Loucy (cell line): ENCODE data around the gene NPRL2.

ENCODE experiments used
- H2AFZ ChIP-seq: fragments of 200-600 bp; sonication (generic); 2 replicates; pipeline ENCODE4 v1.6.0; 2016; ENCODE audit warnings: antibody characterized with exemption, mild to moderate bottlenecking, low read length, moderate library complexity
- H3F3A ChIP-seq: fragments of 200-600 bp; 2 replicates; pipeline ENCODE4 v1.6.0; 2016; ENCODE audit warnings: antibody characterized with exemption, low read depth, mild to moderate bottlenecking
- H3K27me3 ChIP-seq: fragments of 200-600 bp; sonication (generic); 2 replicates; pipeline ENCODE4 v1.6.1; 2014; ENCODE audit warnings: low read length, mild to moderate bottlenecking; ENCODE audit not compliant: insufficient read depth, poor library complexity, severe bottlenecking
- H3K36me3 ChIP-seq: fragments of 200-600 bp; sonication (generic); 2 replicates; pipeline ENCODE4 v1.6.1; 2016; ENCODE audit warnings: low read length; ENCODE audit not compliant: insufficient read depth
- H3K4me1 ChIP-seq: fragments of 200-600 bp; sonication (generic); 2 replicates; pipeline ENCODE4 v1.5.1; 2014; ENCODE audit warnings: low read length, mild to moderate bottlenecking; ENCODE audit not compliant: insufficient read depth, poor library complexity, severe bottlenecking
- H3K4me2 ChIP-seq: fragments of 200-600 bp; sonication (generic); 2 replicates; pipeline ENCODE4 v1.6.0; 2014; ENCODE audit warnings: antibody characterized with exemption, low read length, low read depth, mild to moderate bottlenecking; ENCODE audit not compliant: poor library complexity, severe bottlenecking
- H3K4me3 ChIP-seq: fragments of 200-600 bp; sonication (generic); 2 replicates; pipeline ENCODE4 v1.5.1; 2014; ENCODE audit warnings: low read length, mild to moderate bottlenecking, mixed read lengths; ENCODE audit not compliant: poor library complexity, severe bottlenecking
- H3K79me2 ChIP-seq: fragments of 200-600 bp; sonication (generic); 2 replicates; pipeline ENCODE4 v1.6.1; 2014; ENCODE audit warnings: low read length; ENCODE audit not compliant: insufficient read depth
- H3K9ac ChIP-seq: fragments of 200-600 bp; sonication (generic); 2 replicates; pipeline ENCODE4 v1.6.0; 2014; ENCODE audit warnings: mild to moderate bottlenecking, low read depth, low read length, moderate library complexity; ENCODE audit not compliant: poor library complexity, severe bottlenecking
- H3K9me2 ChIP-seq: fragments of 200-600 bp; sonication (generic); replicated peaks from 2 replicates; pipeline ENCODE4 v1.6.1; 2016; ENCODE audit warnings: low read depth, low read length, mixed read lengths
- H3K9me3 ChIP-seq: fragments of 200-600 bp; sonication (generic); 2 replicates; pipeline ENCODE4 v1.6.1; 2014; ENCODE audit warnings: mild to moderate bottlenecking, antibody characterized with exemption, low read length, low read depth; ENCODE audit not compliant: insufficient read depth
- H4K20me1 ChIP-seq: fragments of 200-600 bp; sonication (generic); 2 replicates; pipeline ENCODE4 v1.6.0; 2014; ENCODE audit warnings: antibody characterized with exemption, low read length, mild to moderate bottlenecking; ENCODE audit not compliant: insufficient read depth, poor library complexity, severe bottlenecking
- EZH2phosphoT487 ChIP-seq: fragments of 200-600 bp; IDR thresholded peaks from 2 replicates; pipeline ENCODE4 v1.6.1; 2018; ENCODE audit warnings: antibody characterized with exemption, mild to moderate bottlenecking, moderate library complexity, borderline replicate concordance
- TF ChIP-seq, protein P1 (sequence below): fragments of 200-600 bp; sonication (generic); conservative IDR thresholded peaks from 2 replicates; pipeline ENCODE4 v1.5.1; 2014; ENCODE audit warnings: mild to moderate bottlenecking, antibody characterized with exemption, low read length

The NPRL2 gene

DNA sequence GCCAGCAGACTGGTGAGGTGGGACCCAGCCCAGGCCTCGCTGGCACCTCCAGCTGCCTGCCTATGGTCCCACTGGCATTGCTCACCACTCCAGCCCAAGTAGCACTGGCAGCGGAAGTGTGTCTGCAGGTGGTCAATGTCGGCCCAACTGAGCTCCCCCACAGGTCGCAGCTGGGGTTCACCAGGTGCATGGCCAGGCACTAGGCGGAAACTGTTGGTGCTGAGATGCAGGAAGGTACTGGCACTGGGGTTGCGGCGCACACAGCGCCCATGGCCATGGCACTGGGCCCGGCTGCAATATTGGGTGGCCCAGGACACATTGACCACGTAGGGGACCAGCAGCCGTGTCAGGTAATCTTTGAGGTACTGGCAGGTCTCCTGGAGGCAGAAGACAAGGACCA, 32.4 kb downstream of the NPRL2 start:
- Histone ChIP-seq H3K79me2 (peaks cover 29% of the 10 kb centered on the region), H3K4me2 (peak overlapping the region; percentile 95), H4K20me1 (peaks cover 15% of the 10 kb centered on the region), H3F3A (no peaks in the 10 kb centered on the region), H3K36me3 (no peaks in the 10 kb centered on the region), H3K4me3 (no peak overlapping the region), H3K9me2 (no peaks in the 10 kb centered on the region), H3K9ac (no peak overlapping the region), H2AFZ (no peak overlapping the region), H3K4me1 (peaks cover 37% of the 10 kb centered on the region), H3K9me3 (no peaks in the 10 kb centered on the region), H3K27me3 (no peaks in the 10 kb centered on the region)
- no peak for TF ChIP-seq EZH2phosphoT487
- TF ChIP-seq, protein P1, sequence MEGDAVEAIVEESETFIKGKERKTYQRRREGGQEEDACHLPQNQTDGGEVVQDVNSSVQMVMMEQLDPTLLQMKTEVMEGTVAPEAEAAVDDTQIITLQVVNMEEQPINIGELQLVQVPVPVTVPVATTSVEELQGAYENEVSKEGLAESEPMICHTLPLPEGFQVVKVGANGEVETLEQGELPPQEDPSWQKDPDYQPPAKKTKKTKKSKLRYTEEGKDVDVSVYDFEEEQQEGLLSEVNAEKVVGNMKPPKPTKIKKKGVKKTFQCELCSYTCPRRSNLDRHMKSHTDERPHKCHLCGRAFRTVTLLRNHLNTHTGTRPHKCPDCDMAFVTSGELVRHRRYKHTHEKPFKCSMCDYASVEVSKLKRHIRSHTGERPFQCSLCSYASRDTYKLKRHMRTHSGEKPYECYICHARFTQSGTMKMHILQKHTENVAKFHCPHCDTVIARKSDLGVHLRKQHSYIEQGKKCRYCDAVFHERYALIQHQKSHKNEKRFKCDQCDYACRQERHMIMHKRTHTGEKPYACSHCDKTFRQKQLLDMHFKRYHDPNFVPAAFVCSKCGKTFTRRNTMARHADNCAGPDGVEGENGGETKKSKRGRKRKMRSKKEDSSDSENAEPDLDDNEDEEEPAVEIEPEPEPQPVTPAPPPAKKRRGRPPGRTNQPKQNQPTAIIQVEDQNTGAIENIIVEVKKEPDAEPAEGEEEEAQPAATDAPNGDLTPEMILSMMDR = no peak

DNA sequence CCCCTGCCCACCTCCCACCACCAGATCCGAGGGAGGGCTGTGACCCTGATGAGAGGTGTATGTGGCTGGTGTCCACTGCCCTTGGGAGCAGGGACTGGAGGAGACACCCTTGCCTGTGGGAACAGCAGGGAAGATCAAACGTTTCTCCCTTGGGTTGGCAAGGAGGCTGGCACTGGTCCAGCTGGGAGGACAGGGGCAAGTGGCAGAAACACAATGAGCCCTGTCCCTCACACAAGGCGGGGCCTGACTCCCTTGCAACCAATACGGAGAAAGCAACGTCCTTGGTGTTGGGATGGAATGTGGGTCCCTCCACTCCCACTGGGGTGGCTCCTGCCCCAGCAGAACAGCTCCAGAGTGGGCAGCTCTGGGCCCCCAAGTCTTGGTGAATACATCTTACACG, 33.3 kb downstream of the NPRL2 start:
- Histone ChIP-seq H4K20me1 (peaks cover 15% of the 10 kb centered on the region), H3K36me3 (no peaks in the 10 kb centered on the region), H3K4me2 (peak overlapping the region; percentile 30), H3F3A (no peaks in the 10 kb centered on the region), H3K9ac (no peak overlapping the region), H3K9me3 (no peaks in the 10 kb centered on the region), H3K4me3 (no peak overlapping the region), H3K27me3 (no peaks in the 10 kb centered on the region), H3K9me2 (no peaks in the 10 kb centered on the region), H2AFZ (no peak overlapping the region), H3K79me2 (peaks cover 29% of the 10 kb centered on the region), H3K4me1 (peaks cover 37% of the 10 kb centered on the region)
- TF ChIP-seq EZH2phosphoT487 = no peak

DNA sequence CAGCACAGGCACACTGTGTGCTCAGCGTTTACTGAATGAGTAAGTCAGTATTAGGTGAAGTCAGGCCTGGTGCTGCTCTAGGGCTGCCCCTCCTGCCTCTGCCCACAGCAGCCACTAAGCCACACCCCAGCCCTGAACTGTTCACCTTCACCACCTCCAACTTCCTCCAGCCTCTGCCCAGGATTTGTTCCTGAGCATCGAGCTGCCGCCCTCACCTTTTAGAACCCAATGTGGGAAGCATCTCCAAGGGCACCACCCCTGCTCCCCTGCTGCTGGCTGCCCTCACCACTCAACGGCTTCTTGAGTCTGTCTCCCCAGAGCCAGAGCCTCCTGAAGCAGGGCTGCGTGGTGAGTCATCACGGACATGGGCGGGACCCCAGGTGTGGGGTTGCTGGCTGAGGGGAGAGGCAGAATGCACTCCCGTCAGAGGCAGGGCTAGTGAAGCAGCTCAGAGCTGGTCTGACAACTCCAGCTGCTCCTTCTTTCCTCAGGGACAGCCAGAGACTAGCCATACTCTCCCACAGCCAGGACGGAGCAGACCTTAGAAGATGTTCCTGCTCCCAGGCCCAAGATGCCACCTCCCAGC, 33.8 kb downstream of the NPRL2 start:
- peak overlapping the region; percentile 14 for H3K9ac ChIP-seq
- peaks cover 29% of the 10 kb centered on the region for H3K79me2 ChIP-seq
- H3K4me1 ChIP-seq = peaks cover 37% of the 10 kb centered on the region
- H2AFZ ChIP-seq = no peak overlapping the region
- no peaks in the 10 kb centered on the region for H3K9me3 ChIP-seq
- TF ChIP-seq, protein P1 = no peak
- no peak for TF ChIP-seq EZH2phosphoT487
- H3K4me3 ChIP-seq = no peak overlapping the region
- no peaks in the 10 kb centered on the region for H3F3A ChIP-seq
- no peaks in the 10 kb centered on the region for H3K27me3 ChIP-seq
- H3K9me2 ChIP-seq = no peaks in the 10 kb centered on the region
- H3K36me3 ChIP-seq = no peaks in the 10 kb centered on the region
- H4K20me1 ChIP-seq = peaks cover 15% of the 10 kb centered on the region
- peak overlapping the region; percentile 30 for H3K4me2 ChIP-seq

DNA sequence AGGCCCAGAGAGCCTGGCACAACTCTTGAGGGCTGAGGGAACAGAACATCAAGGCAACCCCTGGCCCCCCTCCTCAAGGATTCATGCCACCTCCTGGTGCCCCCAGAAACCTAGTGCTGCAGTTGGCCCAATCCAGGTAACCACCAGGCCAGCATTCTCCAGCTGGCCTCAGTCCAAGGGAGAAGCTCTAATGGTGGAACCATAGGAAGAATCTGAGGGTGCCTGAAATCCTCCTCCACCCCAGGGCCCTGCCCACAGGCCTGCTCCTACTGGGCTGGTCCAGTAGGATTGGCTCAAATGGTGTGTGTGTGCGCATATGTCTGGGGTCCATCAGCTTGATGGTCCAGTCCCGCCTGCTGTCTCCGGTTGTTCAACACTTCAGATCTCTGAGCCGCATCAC, 35.8 kb downstream of the NPRL2 start:
- peaks cover 7% of the 10 kb centered on the region for H4K20me1 ChIP-seq
- TF ChIP-seq EZH2phosphoT487 = no peak
- TF ChIP-seq, protein P1 = no peak
- no peak overlapping the region for H3K4me2 ChIP-seq
- peaks cover 20% of the 10 kb centered on the region for H3K79me2 ChIP-seq
- no peaks in the 10 kb centered on the region for H3K36me3 ChIP-seq
- no peak overlapping the region for H2AFZ ChIP-seq
- H3K27me3 ChIP-seq = no peaks in the 10 kb centered on the region
- H3K9me2 ChIP-seq = no peaks in the 10 kb centered on the region
- no peaks in the 10 kb centered on the region for H3K9me3 ChIP-seq
- H3K4me3 ChIP-seq = no peak overlapping the region
- no peaks in the 10 kb centered on the region for H3F3A ChIP-seq
- H3K4me1 ChIP-seq = peaks cover 28% of the 10 kb centered on the region
- no peak overlapping the region for H3K9ac ChIP-seq
